Astrocyte (in vitro differentiated cells and primary cell): ENCODE measurements around the gene AGRN. TPM values are rescaled to one million over a fixed set of nuclear protein-coding genes. Genes with fewer than 3 reads are reported as not detected.

ENCODE experiments used
- DNase-seq: peaks from one replicate; pipeline ENCODE4 v3.0.0-alpha.2; 2010; ENCODE audit warnings: low read depth
- FAIRE-seq: peaks from 2 replicates; lab custom pipeline; 2011; peaks lifted over from hg19 to GRCh38; lab: Jason Lieb, UNC
- H2AFZ ChIP-seq: 2 replicates; pipeline ENCODE4 v1.6.0; 2012; ENCODE audit warnings: low read depth, low read length, inconsistent platforms
- H3K27ac ChIP-seq: 2 replicates; pipeline ENCODE4 v1.5.1; 2011; ENCODE audit warnings: low read depth, low read length, inconsistent platforms
- H3K27me3 ChIP-seq: 2 replicates; pipeline ENCODE4 v1.6.0; 2011; ENCODE audit warnings: low read length, inconsistent platforms; ENCODE audit not compliant: insufficient read depth
- H3K36me3 ChIP-seq: 2 replicates; pipeline ENCODE4 v1.5.1; 2011; ENCODE audit warnings: low read length, inconsistent platforms; ENCODE audit not compliant: insufficient read depth
- H3K4me1 ChIP-seq: 2 replicates; pipeline ENCODE4 v1.5.1; 2011; ENCODE audit warnings: low read length, inconsistent platforms; ENCODE audit not compliant: insufficient read depth
- H3K4me2 ChIP-seq: 2 replicates; pipeline ENCODE4 v1.6.0; 2012; ENCODE audit warnings: low read length, inconsistent platforms
- H3K4me3 ChIP-seq: 2 replicates; pipeline ENCODE4 v1.5.1; 2011; ENCODE audit warnings: low read depth, mild to moderate bottlenecking, low read length, inconsistent platforms; ENCODE audit not compliant: insufficient read depth
- H3K79me2 ChIP-seq: 2 replicates; pipeline ENCODE4 v1.6.0; 2012; ENCODE audit warnings: mild to moderate bottlenecking, low read length, inconsistent platforms; ENCODE audit not compliant: insufficient read depth
- H3K9ac ChIP-seq: 2 replicates; pipeline ENCODE4 v1.6.0; 2012; ENCODE audit warnings: mild to moderate bottlenecking, low read length, inconsistent platforms
- H3K9me3 ChIP-seq: 2 replicates; pipeline ENCODE4 v1.5.1; 2012; ENCODE audit warnings: low read depth, mild to moderate bottlenecking, low read length, inconsistent platforms; ENCODE audit not compliant: insufficient read depth
- H4K20me1 ChIP-seq: 2 replicates; pipeline ENCODE4 v1.6.0; 2012; ENCODE audit warnings: low read length, inconsistent platforms; ENCODE audit not compliant: insufficient read depth
- H3K27ac Mint-ChIP-seq: one replicate; pipeline ENCODE4 v1.8.0; 2021; ENCODE audit warnings: mild to moderate bottlenecking, mixed read lengths; ENCODE audit not compliant: unreplicated experiment
- H3K27me3 Mint-ChIP-seq: one replicate; pipeline ENCODE4 v1.8.0; 2021; ENCODE audit warnings: low read depth, mixed read lengths; ENCODE audit not compliant: unreplicated experiment
- H3K36me3 Mint-ChIP-seq: one replicate; pipeline ENCODE4 v1.8.0; 2021; ENCODE audit warnings: low read depth, mixed read lengths; ENCODE audit not compliant: unreplicated experiment
- H3K4me1 Mint-ChIP-seq: one replicate; pipeline ENCODE4 v1.8.0; 2021; ENCODE audit warnings: low read depth, mixed read lengths; ENCODE audit not compliant: unreplicated experiment
- H3K4me3 Mint-ChIP-seq: one replicate; pipeline ENCODE4 v1.8.0; 2021; ENCODE audit warnings: mild to moderate bottlenecking, moderate library complexity, mixed read lengths; ENCODE audit not compliant: unreplicated experiment
- H3K9me3 Mint-ChIP-seq: one replicate; pipeline ENCODE4 v1.8.0; 2021; ENCODE audit warnings: mild to moderate bottlenecking, mixed read lengths; ENCODE audit not compliant: unreplicated experiment
- EZH2 ChIP-seq: IDR thresholded peaks from 2 replicates; pipeline ENCODE4 v1.6.1; 2012; ENCODE audit warnings: mild to moderate bottlenecking, low read length, inconsistent platforms; ENCODE audit not compliant: insufficient read depth
- total RNA-seq: library from RNA; stranded (reverse); gene quantifications from 2 replicates; pipeline ENCODE4 v1.2.1, GENCODE V29; 2021
- TF ChIP-seq, protein P1 (sequence below): IDR thresholded peaks from 2 replicates; pipeline ENCODE4 v1.5.1; 2011; ENCODE audit warnings: low read depth, mild to moderate bottlenecking, inconsistent platforms, low read length, moderate library complexity; ENCODE audit not compliant: insufficient read depth

Gene AGRN
- total RNA-seq, 1 donor from 2014 or later, result 589 TPM

DNA sequence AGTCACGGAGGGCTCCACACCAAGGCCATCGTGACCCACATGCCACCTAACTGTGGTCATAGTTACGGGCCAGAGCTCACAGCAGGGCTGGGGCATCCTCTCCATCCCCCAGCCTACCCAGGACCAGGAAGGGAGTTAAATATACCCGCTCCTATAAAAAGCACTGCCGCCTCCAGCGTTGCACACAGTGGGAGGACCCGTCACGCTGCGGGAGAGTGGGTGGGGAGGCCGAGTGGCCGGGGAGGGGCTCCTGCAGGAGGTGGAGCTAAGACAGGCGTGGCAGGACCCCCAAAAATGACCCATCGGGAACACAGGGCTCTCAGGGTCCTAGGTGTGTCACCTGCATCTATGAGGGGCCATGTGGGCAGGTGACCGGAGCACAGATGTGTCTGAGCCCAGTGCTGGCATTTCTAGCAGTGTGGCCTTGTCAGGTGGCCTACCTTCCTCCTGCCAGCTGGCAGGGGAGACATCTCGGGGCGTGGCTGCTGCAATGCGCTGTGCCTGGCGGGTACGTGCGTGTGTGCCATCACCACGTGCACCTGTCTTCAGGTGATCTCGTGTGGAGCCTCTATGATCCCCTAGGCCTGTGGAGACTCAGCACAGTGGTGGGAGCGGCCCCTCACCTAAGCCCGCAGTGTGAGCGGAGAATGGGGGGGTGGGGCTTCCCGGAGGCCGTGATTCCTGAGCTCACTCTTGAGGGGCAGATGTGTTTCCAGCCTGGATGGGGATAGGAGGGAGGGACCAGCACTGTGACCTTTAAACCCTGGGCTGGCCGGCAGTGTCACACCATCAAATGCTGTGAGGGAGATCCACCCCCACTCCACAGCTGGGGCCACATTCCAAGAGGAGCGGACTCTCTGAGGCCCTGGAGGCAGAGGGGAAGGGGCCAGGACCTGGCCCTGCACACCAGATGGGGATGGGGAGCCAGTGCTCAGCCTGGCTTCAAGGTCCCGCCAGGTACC lies 17.7 kb downstream of the AGRN start:
- no peak for FAIRE-seq
- Mint-ChIP-seq H3K9me3 (no peaks in the 10 kb centered on the region), H3K4me1 (peaks cover 9% of the 10 kb centered on the region)

DNA sequence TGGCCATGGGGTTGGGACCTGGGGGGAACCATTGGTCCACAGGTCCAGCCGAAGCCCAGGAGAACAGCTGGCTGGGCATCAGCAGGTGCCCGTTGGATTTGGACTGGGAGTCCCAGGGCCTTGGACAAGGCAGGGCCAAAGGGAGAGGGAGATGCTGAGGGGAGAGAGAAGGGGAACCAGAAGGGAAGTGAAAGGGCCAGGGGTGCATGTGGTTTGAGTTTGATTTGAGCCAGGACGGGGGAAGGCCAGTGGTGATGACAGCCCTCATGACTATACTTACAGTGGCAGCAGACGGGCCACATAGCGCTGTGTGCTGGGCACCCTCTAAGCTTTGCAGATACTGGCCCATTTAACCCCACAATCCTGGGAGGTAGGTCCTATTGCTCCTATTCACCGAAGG lies 18.8 kb downstream of the AGRN start:
- Mint-ChIP-seq H3K27ac (peak overlapping the region; percentile 84), H3K27me3 (no peaks in the 10 kb centered on the region), H3K4me1 (peaks cover 9% of the 10 kb centered on the region), H3K4me3 (peak overlapping the region; percentile 70), H3K36me3 (peaks cover 13% of the 10 kb centered on the region), H3K9me3 (no peaks in the 10 kb centered on the region)
- H3K4me1 ChIP-seq, result peaks cover 7% of the 10 kb centered on the region
- no peak overlapping the region for H3K9ac ChIP-seq
- H3K36me3 ChIP-seq, result no peaks in the 10 kb centered on the region
- H3K9me3 ChIP-seq, result no peaks in the 10 kb centered on the region
- TF ChIP-seq EZH2, result no peak
- TF ChIP-seq, protein P1, sequence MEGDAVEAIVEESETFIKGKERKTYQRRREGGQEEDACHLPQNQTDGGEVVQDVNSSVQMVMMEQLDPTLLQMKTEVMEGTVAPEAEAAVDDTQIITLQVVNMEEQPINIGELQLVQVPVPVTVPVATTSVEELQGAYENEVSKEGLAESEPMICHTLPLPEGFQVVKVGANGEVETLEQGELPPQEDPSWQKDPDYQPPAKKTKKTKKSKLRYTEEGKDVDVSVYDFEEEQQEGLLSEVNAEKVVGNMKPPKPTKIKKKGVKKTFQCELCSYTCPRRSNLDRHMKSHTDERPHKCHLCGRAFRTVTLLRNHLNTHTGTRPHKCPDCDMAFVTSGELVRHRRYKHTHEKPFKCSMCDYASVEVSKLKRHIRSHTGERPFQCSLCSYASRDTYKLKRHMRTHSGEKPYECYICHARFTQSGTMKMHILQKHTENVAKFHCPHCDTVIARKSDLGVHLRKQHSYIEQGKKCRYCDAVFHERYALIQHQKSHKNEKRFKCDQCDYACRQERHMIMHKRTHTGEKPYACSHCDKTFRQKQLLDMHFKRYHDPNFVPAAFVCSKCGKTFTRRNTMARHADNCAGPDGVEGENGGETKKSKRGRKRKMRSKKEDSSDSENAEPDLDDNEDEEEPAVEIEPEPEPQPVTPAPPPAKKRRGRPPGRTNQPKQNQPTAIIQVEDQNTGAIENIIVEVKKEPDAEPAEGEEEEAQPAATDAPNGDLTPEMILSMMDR, result no peak
- H3K4me3 ChIP-seq, result no peak overlapping the region
- FAIRE-seq, result no peak
- H2AFZ ChIP-seq, result no peak overlapping the region
- DNase-seq, result no peak
- no peaks in the 10 kb centered on the region for H3K27me3 ChIP-seq
- no peak overlapping the region for H3K27ac ChIP-seq
- peaks cover 15% of the 10 kb centered on the region for H3K79me2 ChIP-seq
- no peak overlapping the region for H3K4me2 ChIP-seq
- H4K20me1 ChIP-seq, result peaks cover 89% of the 10 kb centered on the region

More for the DNA sequence above, 17.7 kb downstream of the AGRN start:
- no peak overlapping the region for H3K4me3 ChIP-seq
- H3K4me1 ChIP-seq, result peaks cover 9% of the 10 kb centered on the region
- H3K4me2 ChIP-seq, result no peak overlapping the region
- H3K36me3 ChIP-seq, result no peaks in the 10 kb centered on the region
- H3K4me3 Mint-ChIP-seq, result no peak overlapping the region
- no peaks in the 10 kb centered on the region for H3K27me3 ChIP-seq
- H3K36me3 Mint-ChIP-seq, result peaks cover 11% of the 10 kb centered on the region
- no peak overlapping the region for H3K27ac Mint-ChIP-seq
- H2AFZ ChIP-seq, result no peak overlapping the region
- H3K79me2 ChIP-seq, result peaks cover 13% of the 10 kb centered on the region
- H3K27me3 Mint-ChIP-seq, result no peaks in the 10 kb centered on the region
- no peak for DNase-seq
- H3K9ac ChIP-seq, result no peak overlapping the region
- H3K27ac ChIP-seq, result no peak overlapping the region
- H3K9me3 ChIP-seq, result no peaks in the 10 kb centered on the region
- TF ChIP-seq, protein P1, result no peak
- no peak for TF ChIP-seq EZH2
- peaks cover 86% of the 10 kb centered on the region for H4K20me1 ChIP-seq
